ENCODE measurements around the gene CD3E.

- TF ChIP-seq CTCF (IDR thresholded peaks at IDR 0.05) (no peak), EP300 (IDR thresholded peaks at IDR 0.05) (no peak), POLR2A (IDR thresholded peaks at IDR 0.05) (no peak)
Observed at GRCh38 chr11:118318581-118319336, 14.2 kb downstream of the CD3E start.
